ENCODE data around the gene ZNF599.
A peak's percentile ranks its signal among the peaks of the same experiment; 100 is the strongest.

The ZNF599 gene

GRCh38 chr19:34794066-34794960 lies 21.3 kb upstream of the ZNF599 start:
- no peak for DNase-seq
- Histone ChIP-seq H3K27ac (ENCODE audit: low read length) (no peak overlapping the region), H3K4me2 (ENCODE audit: insufficient read depth, low read length) (no peak overlapping the region), H3K9me3 (ENCODE audit: insufficient read depth, low read length, severe bottlenecking) (no peaks in the 10 kb centered on the region), H4K20me1 (ENCODE audit: insufficient read depth, low read length) (no peaks in the 10 kb centered on the region), H3K4me1 (ENCODE audit: insufficient read depth, low read length) (peaks cover 10% of the 10 kb centered on the region; the same call in 1 of the 2 replicates), H3K79me2 (ENCODE audit: insufficient read depth, low read length) (no peaks in the 10 kb centered on the region), H3K27me3 (ENCODE audit: insufficient read depth, low read length, poor library complexity) (no peaks in the 10 kb centered on the region), H3K36me3 (ENCODE audit: insufficient read depth, low read length) (no peaks in the 10 kb centered on the region), H3K4me3 (ENCODE audit: low read depth in 1 of 2, low read length in 2 of 2) (no peak overlapping the region), H3K9ac (ENCODE audit: low read depth, low read length) (no peak overlapping the region), H2AFZ (ENCODE audit: low read depth, low read length) (peak overlapping the region; percentile 63)
- no peak for ATAC-seq (ENCODE audit: insufficient read depth, low read depth)
- TF ChIP-seq, protein P1, sequence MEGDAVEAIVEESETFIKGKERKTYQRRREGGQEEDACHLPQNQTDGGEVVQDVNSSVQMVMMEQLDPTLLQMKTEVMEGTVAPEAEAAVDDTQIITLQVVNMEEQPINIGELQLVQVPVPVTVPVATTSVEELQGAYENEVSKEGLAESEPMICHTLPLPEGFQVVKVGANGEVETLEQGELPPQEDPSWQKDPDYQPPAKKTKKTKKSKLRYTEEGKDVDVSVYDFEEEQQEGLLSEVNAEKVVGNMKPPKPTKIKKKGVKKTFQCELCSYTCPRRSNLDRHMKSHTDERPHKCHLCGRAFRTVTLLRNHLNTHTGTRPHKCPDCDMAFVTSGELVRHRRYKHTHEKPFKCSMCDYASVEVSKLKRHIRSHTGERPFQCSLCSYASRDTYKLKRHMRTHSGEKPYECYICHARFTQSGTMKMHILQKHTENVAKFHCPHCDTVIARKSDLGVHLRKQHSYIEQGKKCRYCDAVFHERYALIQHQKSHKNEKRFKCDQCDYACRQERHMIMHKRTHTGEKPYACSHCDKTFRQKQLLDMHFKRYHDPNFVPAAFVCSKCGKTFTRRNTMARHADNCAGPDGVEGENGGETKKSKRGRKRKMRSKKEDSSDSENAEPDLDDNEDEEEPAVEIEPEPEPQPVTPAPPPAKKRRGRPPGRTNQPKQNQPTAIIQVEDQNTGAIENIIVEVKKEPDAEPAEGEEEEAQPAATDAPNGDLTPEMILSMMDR (IDR thresholded peaks at IDR 0.05; ENCODE audit: borderline replicate concordance, extremely low read depth, low read length, poor library complexity, severe bottlenecking): no peak
- no peak for TF ChIP-seq EZH2 (IDR thresholded peaks at IDR 0.05; ENCODE audit: borderline replicate concordance, low read depth, low read length, severe bottlenecking)

GRCh38 chr19:34793565-34793964 lies 20.6 kb upstream of the ZNF599 start:
- Histone ChIP-seq H3K4me3 (ENCODE audit: low read depth in 1 of 2, low read length in 2 of 2) (no peak overlapping the region), H3K27ac (ENCODE audit: low read length) (no peak overlapping the region), H3K9ac (ENCODE audit: low read depth, low read length) (no peak overlapping the region), H3K27me3 (ENCODE audit: insufficient read depth, low read length, poor library complexity) (no peaks in the 10 kb centered on the region), H2AFZ (ENCODE audit: low read depth, low read length) (peak overlapping the region; percentile 63), H4K20me1 (ENCODE audit: insufficient read depth, low read length) (no peaks in the 10 kb centered on the region), H3K4me2 (ENCODE audit: insufficient read depth, low read length) (peak overlapping the region; percentile 32; the same call in 1 of the 2 replicates), H3K36me3 (ENCODE audit: insufficient read depth, low read length) (no peaks in the 10 kb centered on the region), H3K9me3 (ENCODE audit: insufficient read depth, low read length, severe bottlenecking) (no peaks in the 10 kb centered on the region), H3K79me2 (ENCODE audit: insufficient read depth, low read length) (no peaks in the 10 kb centered on the region), H3K4me1 (ENCODE audit: insufficient read depth, low read length) (peaks cover 10% of the 10 kb centered on the region; the same call in 1 of the 2 replicates)
- ATAC-seq (ENCODE audit: insufficient read depth, low read depth) (peak; percentile 72), DNase-seq (peak; percentile 7)
- TF ChIP-seq, protein P1 (IDR thresholded peaks at IDR 0.05; ENCODE audit: borderline replicate concordance, extremely low read depth, low read length, poor library complexity, severe bottlenecking): no peak
- TF ChIP-seq EZH2 (IDR thresholded peaks at IDR 0.05; ENCODE audit: borderline replicate concordance, low read depth, low read length, severe bottlenecking): no peak

DNA sequence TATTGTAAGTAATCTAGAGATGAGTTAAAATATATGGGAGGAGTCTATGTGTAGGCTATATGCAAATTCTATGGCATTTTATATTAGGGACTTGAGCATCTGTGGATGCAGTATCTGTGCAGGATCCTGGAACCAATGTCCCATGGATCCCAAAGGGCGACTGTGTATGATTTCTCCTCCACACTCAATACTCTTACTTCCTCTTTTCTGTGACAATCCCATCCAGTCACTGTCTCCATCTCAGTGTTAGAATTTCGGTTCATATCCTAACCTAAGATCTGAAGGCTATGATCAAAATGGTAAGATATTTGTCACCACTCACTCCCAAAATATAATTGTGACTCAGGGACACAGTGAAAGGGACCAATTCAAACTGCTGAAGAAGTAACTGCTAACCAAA lies 15.1 kb upstream of the ZNF599 start:
- H3K9me3 ChIP-seq (ENCODE audit: insufficient read depth, low read length, severe bottlenecking): no peaks in the 10 kb centered on the region
- H4K20me1 ChIP-seq (ENCODE audit: insufficient read depth, low read length): no peaks in the 10 kb centered on the region
- no peak overlapping the region for H2AFZ ChIP-seq (ENCODE audit: low read depth, low read length)
- no peak for DNase-seq
- H3K9ac ChIP-seq (ENCODE audit: low read depth, low read length): no peak overlapping the region
- no peaks in the 10 kb centered on the region for H3K36me3 ChIP-seq (ENCODE audit: insufficient read depth, low read length)
- no peak overlapping the region for H3K4me3 ChIP-seq (ENCODE audit: low read depth in 1 of 2, low read length in 2 of 2)
- no peak overlapping the region for H3K27ac ChIP-seq (ENCODE audit: low read length)
- H3K4me1 ChIP-seq (ENCODE audit: insufficient read depth, low read length): peaks cover under 1% of the 10 kb centered on the region; the same call in 1 of the 2 replicates
- no peak for ATAC-seq (ENCODE audit: insufficient read depth, low read depth)
- H3K4me2 ChIP-seq (ENCODE audit: insufficient read depth, low read length): no peak overlapping the region
- no peaks in the 10 kb centered on the region for H3K79me2 ChIP-seq (ENCODE audit: insufficient read depth, low read length)
- no peaks in the 10 kb centered on the region for H3K27me3 ChIP-seq (ENCODE audit: insufficient read depth, low read length, poor library complexity)
- TF ChIP-seq EZH2 (IDR thresholded peaks at IDR 0.05; ENCODE audit: borderline replicate concordance, low read depth, low read length, severe bottlenecking): no peak
- TF ChIP-seq, protein P1 (IDR thresholded peaks at IDR 0.05; ENCODE audit: borderline replicate concordance, extremely low read depth, low read length, poor library complexity, severe bottlenecking): no peak

All from DND-41 (cell line).